T-cell (primary cell): ENCODE measurements around the gene SMARCA4. TPM values are rescaled to one million over a fixed set of nuclear protein-coding genes. Genes with fewer than 3 reads are reported as not detected.

ENCODE experiments used
- ATAC-seq, 4 experiments: fragments of 200-7000 bp in 3 of 4; fragments of 150-1000 bp in 1 of 4; cut with Tn5 transposase; replicated peaks in 1 of 4; 1 replicate in 3 of 4; 2 replicates in 1 of 4; pipeline ENCODE4 v1.10.0; 2021; ENCODE audit warnings: moderate library complexity in 3 of 4, mild to moderate bottlenecking in 2 of 4, moderate number of reproducible peaks in 1 of 4
- CTCF ChIA-PET, 2 donors: fragments of 300-600 bp; sonication (Branson Sonifier 250); formaldehyde crosslinking; loops; one replicate each; lab custom pipeline; 2022; ENCODE audit warnings: antibody characterized with exemption in 2 of 2; lab: Charles Lee
- POLR2A ChIA-PET, 2 donors: fragments of 300-600 bp; sonication (Branson Sonifier 250); formaldehyde crosslinking; loops; one replicate each; lab custom pipeline; 2022; ENCODE audit warnings: antibody characterized with exemption in 2 of 2; lab: Charles Lee
- DNase-seq, 35 experiments: peaks; one replicate each; pipeline versions ENCODE4 v3.0.0 to v3.0.0-alpha.2; 2013 to 2023
- H3K27ac ChIP-seq: one replicate; pipeline ENCODE4 v1.5.1; 2013; ENCODE audit warnings: low read length
- H3K27me3 ChIP-seq, 2 experiments: replicated peaks in 1 of 2; 1 replicate in 1 of 2; 2 replicates in 1 of 2; pipeline versions ENCODE4 v1.6.1 to v1.7.0; 2013; ENCODE audit warnings: low read length in 1 of 2, mixed read lengths in 1 of 2; ENCODE audit not compliant: control insufficient read depth in 2 of 2, insufficient read depth in 2 of 2; ENCODE audit errors: extremely low read depth in 1 of 2
- H3K36me3 ChIP-seq, 2 donors: 1 replicate in 1 of 2; 2 replicates in 1 of 2; pipeline versions ENCODE4 v1.6.1 to v1.7.0; 2013; ENCODE audit warnings: low read length in 1 of 2; ENCODE audit not compliant: control insufficient read depth in 2 of 2, insufficient read depth in 1 of 2; ENCODE audit errors: extremely low read depth in 1 of 2
- H3K4me1 ChIP-seq, 2 experiments: 1 replicate in 1 of 2; 2 replicates in 1 of 2; pipeline versions ENCODE4 v1.6.1 to v1.7.0; 2013; ENCODE audit warnings: low read length in 2 of 2, mixed read lengths in 1 of 2; ENCODE audit not compliant: insufficient read depth in 2 of 2, control insufficient read depth in 1 of 2; ENCODE audit errors: extremely low read depth in 1 of 2
- H3K4me3 ChIP-seq, 2 donors: 1 replicate in 1 of 2; 2 replicates in 1 of 2; pipeline versions ENCODE4 v1.5.1 to v1.7.0; 2013; ENCODE audit warnings: mild to moderate bottlenecking in 2 of 2, low read length in 1 of 2, moderate library complexity in 1 of 2; ENCODE audit not compliant: control insufficient read depth in 1 of 2; ENCODE audit errors: extremely low read depth in 1 of 2
- H3K9me3 ChIP-seq: 2 replicates; pipeline ENCODE4 v1.7.0; 2013
- H3K27ac Mint-ChIP-seq, 2 donors: one replicate each; pipeline ENCODE4 v1.8.0; 2020 to 2021; ENCODE audit warnings: mild to moderate bottlenecking in 2 of 2, mixed read lengths in 2 of 2
- H3K27me3 Mint-ChIP-seq, 2 donors: one replicate each; pipeline ENCODE4 v1.8.0; 2021 to 2022; ENCODE audit warnings: mixed read lengths in 2 of 2
- H3K36me3 Mint-ChIP-seq: one replicate; pipeline ENCODE4 v1.8.0; 2021; ENCODE audit warnings: mixed read lengths
- H3K4me1 Mint-ChIP-seq, 3 donors: one replicate each; pipeline ENCODE4 v1.8.0; 2020 to 2022; ENCODE audit warnings: mixed read lengths in 3 of 3, mild to moderate bottlenecking in 1 of 3
- H3K4me3 Mint-ChIP-seq, 3 donors: one replicate each; pipeline ENCODE4 v1.8.0; 2020 to 2022; ENCODE audit warnings: mild to moderate bottlenecking in 3 of 3, mixed read lengths in 3 of 3, moderate library complexity in 3 of 3
- H3K9me3 Mint-ChIP-seq, 3 donors: one replicate each; pipeline ENCODE4 v1.8.0; 2020 to 2022; ENCODE audit warnings: mixed read lengths in 3 of 3
- WGBS: methylation state at CpG from one replicate; pipeline ENCODE4 v1.1.5; 2013; ENCODE audit warnings: missing lambda C conversion rate; ENCODE audit not compliant: insufficient coverage; 5-methylcytosine and 5-hydroxymethylcytosine counted together
- total RNA-seq, 35 experiments: library from RNA in 6 of 35; stranded (reverse) in 6 of 35; fragments of 120-200 nt in 1 of 35; gene quantifications; one replicate each; pipeline versions ENCODE4 v1.2.1 to v1.2.4 and lab custom pipeline; 2013 to 2026

SMARCA4 gene
- total RNA-seq, 5 donors from 2014 or later (not counting 1 experiment from before 2014, with no cell fraction given), result 93.4 to 114 (median 109) TPM

- H3K9me3 Mint-ChIP-seq, result no peaks in the 10 kb centered on the region
- ChIA-PET POLR2A (no interaction called here), CTCF (no interaction called here)
- no peaks in the 10 kb centered on the region for H3K9me3 ChIP-seq
- H3K27me3 Mint-ChIP-seq, result no peaks in the 10 kb centered on the region
- H3K36me3 Mint-ChIP-seq, result peaks cover 4% of the 10 kb centered on the region
- H3K4me1 ChIP-seq, result no peaks in the 10 kb centered on the region
- no peaks in the 10 kb centered on the region for H3K4me1 Mint-ChIP-seq
- H3K36me3 ChIP-seq, result peaks cover 19 to 25% of the 10 kb centered on the region in 2 donors
- no peak overlapping the region for H3K4me3 Mint-ChIP-seq
- DNase-seq (no peak), ATAC-seq (no peak)
- no peaks in the 10 kb centered on the region for H3K27me3 ChIP-seq
- H3K4me3 ChIP-seq, result no peak overlapping the region
- 89% methylated on average over 5 of the region's 6 CpGs for WGBS
- no peak overlapping the region for H3K27ac Mint-ChIP-seq
- H3K27ac ChIP-seq, result no peak overlapping the region
Observed at GRCh38 chr19:10916602-10917001, 44.2 kb upstream of the SMARCA4 start.

- H3K27ac ChIP-seq, result no peak overlapping the region
- Mint-ChIP-seq H3K27ac (no peak overlapping the region), H3K9me3 (no peaks in the 10 kb centered on the region), H3K36me3 (peaks cover 3% of the 10 kb centered on the region), H3K4me3 (no peak overlapping the region), H3K4me1 (no peaks in the 10 kb centered on the region), H3K27me3 (no peaks in the 10 kb centered on the region)
- no peaks in the 10 kb centered on the region for H3K4me1 ChIP-seq
- ChIA-PET POLR2A (interaction anchor here in 1 of 2 donors (0.6 to 0.7 kb wide), 2 partner anchors 209 to 216 kb away, joined by 3 to 5 read pairs; no protein-coding TSS in a partner anchor), CTCF (interaction anchor here in 1 of 2 donors (0.6 kb wide), 1 partner anchor 534 kb away, joined by 4 read pairs; no protein-coding TSS in a partner anchor)
- ATAC-seq, result no peak
- no peak overlapping the region for H3K4me3 ChIP-seq
- no peaks in the 10 kb centered on the region for H3K9me3 ChIP-seq
- H3K36me3 ChIP-seq, result peaks cover 20 to 34% of the 10 kb centered on the region in 2 donors
- no peaks in the 10 kb centered on the region for H3K27me3 ChIP-seq
- WGBS, result 98% methylated on average over 10 of the region's 11 CpGs
- DNase-seq, result no peak
Observed at GRCh38 chr19:10918359-10918758, 42.5 kb upstream of the SMARCA4 start.

GRCh38 chr19:10919352-10920287 lies 41.2 kb upstream of the SMARCA4 start:
- WGBS, result 92% methylated on average over 25 of the region's 26 CpGs
- Histone ChIP-seq H3K4me1 (no peaks in the 10 kb centered on the region), H3K36me3 (peaks cover 23 to 36% of the 10 kb centered on the region in 2 donors), H3K27ac (no peak overlapping the region), H3K9me3 (no peaks in the 10 kb centered on the region), H3K4me3 (no peak overlapping the region), H3K27me3 (no peaks in the 10 kb centered on the region)
- H3K4me1 Mint-ChIP-seq, result no peaks in the 10 kb centered on the region
- H3K9me3 Mint-ChIP-seq, result no peaks in the 10 kb centered on the region
- H3K36me3 Mint-ChIP-seq, result peaks cover 3% of the 10 kb centered on the region
- H3K27me3 Mint-ChIP-seq, result no peaks in the 10 kb centered on the region
- no peak overlapping the region for H3K4me3 Mint-ChIP-seq
- no peak for DNase-seq
- ChIA-PET CTCF (interaction anchor here in 1 of 2 donors (0.6 kb wide), 1 partner anchor 990 kb away, joined by 3 read pairs; no protein-coding TSS in a partner anchor), POLR2A (no interaction called here)
- no peak for ATAC-seq
- H3K27ac Mint-ChIP-seq, result no peak overlapping the region

GRCh38 chr19:10920288-10920655 lies 40.6 kb upstream of the SMARCA4 start:
- Mint-ChIP-seq H3K4me1 (peaks cover 0 to 2% (median 0%) of the 10 kb centered on the region in 3 donors), H3K4me3 (no peak overlapping the region), H3K36me3 (peaks cover 6% of the 10 kb centered on the region), H3K9me3 (no peaks in the 10 kb centered on the region), H3K27me3 (no peaks in the 10 kb centered on the region), H3K27ac (no peak overlapping the region)
- no peak overlapping the region for H3K27ac ChIP-seq
- no peak overlapping the region for H3K4me3 ChIP-seq
- 100% methylated on average over 9 of the region's 10 CpGs for WGBS
- POLR2A ChIA-PET, result no interaction called here
- peaks cover 23 to 38% of the 10 kb centered on the region in 2 donors for H3K36me3 ChIP-seq
- ATAC-seq (no peak), DNase-seq (no peak)
- no peaks in the 10 kb centered on the region for H3K9me3 ChIP-seq
- H3K4me1 ChIP-seq, result no peaks in the 10 kb centered on the region
- CTCF ChIA-PET, result no interaction called here
- no peaks in the 10 kb centered on the region for H3K27me3 ChIP-seq

GRCh38 chr19:10920781-10921180 lies 40.0 kb upstream of the SMARCA4 start:
- WGBS, result 92% methylated on average over 13 of the region's 16 CpGs
- peaks cover 0 to 5% (median 0%) of the 10 kb centered on the region in 3 donors for H3K4me1 Mint-ChIP-seq
- no peak overlapping the region for H3K27ac ChIP-seq
- peaks cover 8% of the 10 kb centered on the region for H3K36me3 Mint-ChIP-seq
- no peak overlapping the region for H3K4me3 ChIP-seq
- H3K9me3 ChIP-seq, result no peaks in the 10 kb centered on the region
- no peak overlapping the region for H3K4me3 Mint-ChIP-seq
- POLR2A ChIA-PET, result no interaction called here
- H3K27me3 ChIP-seq, result no peaks in the 10 kb centered on the region
- H3K36me3 ChIP-seq, result peaks cover 23 to 42% of the 10 kb centered on the region in 2 donors
- DNase-seq (no peak), ATAC-seq (no peak)
- CTCF ChIA-PET, result no interaction called here
- no peaks in the 10 kb centered on the region for H3K27me3 Mint-ChIP-seq
- no peaks in the 10 kb centered on the region for H3K4me1 ChIP-seq
- H3K27ac Mint-ChIP-seq, result no peak overlapping the region
- H3K9me3 Mint-ChIP-seq, result no peaks in the 10 kb centered on the region

- no peaks in the 10 kb centered on the region for H3K4me1 ChIP-seq
- Mint-ChIP-seq H3K27me3 (no peaks in the 10 kb centered on the region), H3K36me3 (peaks cover 8% of the 10 kb centered on the region), H3K4me1 (peaks cover 0 to 5% (median 0%) of the 10 kb centered on the region in 3 donors), H3K9me3 (no peaks in the 10 kb centered on the region), H3K4me3 (no peak overlapping the region), H3K27ac (no peak overlapping the region)
- DNase-seq (no peak), ATAC-seq (no peak)
- H3K36me3 ChIP-seq, result peaks cover 23 to 42% of the 10 kb centered on the region in 2 donors
- ChIA-PET POLR2A (interaction anchor here in 1 of 2 donors (0.6 kb wide), 1 partner anchor 8 kb away, joined by 3 read pairs; no protein-coding TSS in a partner anchor), CTCF (no interaction called here)
- no peak overlapping the region for H3K27ac ChIP-seq
- no peaks in the 10 kb centered on the region for H3K27me3 ChIP-seq
- 93% methylated on average over 40 of the region's 43 CpGs for WGBS
- no peaks in the 10 kb centered on the region for H3K9me3 ChIP-seq
- no peak overlapping the region for H3K4me3 ChIP-seq
Observed at GRCh38 chr19:10921199-10921909, 39.5 kb upstream of the SMARCA4 start.
